Endothelial cell (in vitro differentiated cells): ENCODE measurements around the gene IP6K3. TPM values are rescaled to one million over a fixed set of nuclear protein-coding genes. Genes with fewer than 3 reads are reported as not detected.

Source experiments
- DNase-seq: peaks from one replicate; pipeline ENCODE4 v3.0.0; 2021; ENCODE audit warnings: low spot score
- H3K27ac Mint-ChIP-seq: one replicate; pipeline ENCODE4 v1.8.0; 2021; ENCODE audit warnings: mixed read lengths, inconsistent platforms; ENCODE audit not compliant: unreplicated experiment
- H3K27me3 Mint-ChIP-seq: one replicate; pipeline ENCODE4 v1.8.0; 2021; ENCODE audit warnings: mild to moderate bottlenecking, moderate library complexity, mixed read lengths, inconsistent platforms; ENCODE audit not compliant: unreplicated experiment
- H3K36me3 Mint-ChIP-seq: one replicate; pipeline ENCODE4 v1.8.0; 2021; ENCODE audit warnings: mild to moderate bottlenecking, low read depth, mixed read lengths, inconsistent platforms; ENCODE audit not compliant: unreplicated experiment
- H3K4me1 Mint-ChIP-seq: one replicate; pipeline ENCODE4 v1.8.0; 2021; ENCODE audit warnings: mild to moderate bottlenecking, mixed read lengths, inconsistent platforms; ENCODE audit not compliant: unreplicated experiment
- H3K4me3 Mint-ChIP-seq: one replicate; pipeline ENCODE4 v1.8.0; 2021; ENCODE audit warnings: mild to moderate bottlenecking, mixed read lengths, inconsistent platforms; ENCODE audit not compliant: unreplicated experiment
- H3K9me3 Mint-ChIP-seq: one replicate; pipeline ENCODE4 v1.8.0; 2021; ENCODE audit warnings: mixed read lengths, inconsistent platforms; ENCODE audit not compliant: unreplicated experiment
- CTCF ChIP-seq: fragments of 200-600 bp; sonication (generic); IDR thresholded peaks from one replicate; pipeline ENCODE4 v1.5.0; 2021; ENCODE audit warnings: antibody characterized with exemption; ENCODE audit not compliant: unreplicated experiment
- total RNA-seq: library from RNA; stranded (reverse); fragmentation: NEBNext Ultra II Directional; extraction: Animal tissue kit (Norgen Biotek cat#: 25700); gene quantifications from one replicate; pipeline ENCODE4 v1.2.1, GENCODE V29; 2021; ENCODE audit not compliant: unreplicated experiment

The IP6K3 gene
- total RNA-seq, 1 donor from 2014 or later: not detected

- H3K4me1 Mint-ChIP-seq: peaks cover 4% of the 10 kb centered on the region
- peaks cover 3% of the 10 kb centered on the region for H3K27me3 Mint-ChIP-seq
- no peaks in the 10 kb centered on the region for H3K36me3 Mint-ChIP-seq
- no peak overlapping the region for H3K27ac Mint-ChIP-seq
- no peaks in the 10 kb centered on the region for H3K9me3 Mint-ChIP-seq
- no peak for TF ChIP-seq CTCF
- no peak overlapping the region for H3K4me3 Mint-ChIP-seq
- no peak for DNase-seq
Observed at GRCh38 chr6:33737267-33738026, 9.3 kb downstream of the IP6K3 start.

GRCh38 chr6:33735216-33735615 is 11.5 kb downstream of the IP6K3 start:
- TF ChIP-seq CTCF: no peak
- H3K4me3 Mint-ChIP-seq: no peak overlapping the region
- H3K9me3 Mint-ChIP-seq: no peaks in the 10 kb centered on the region
- peaks cover 4% of the 10 kb centered on the region for H3K27me3 Mint-ChIP-seq
- H3K27ac Mint-ChIP-seq: no peak overlapping the region
- no peaks in the 10 kb centered on the region for H3K36me3 Mint-ChIP-seq
- DNase-seq: no peak
- peaks cover 4% of the 10 kb centered on the region for H3K4me1 Mint-ChIP-seq

- DNase-seq: no peak
- Mint-ChIP-seq H3K27ac (no peak overlapping the region), H3K36me3 (no peaks in the 10 kb centered on the region), H3K4me3 (no peak overlapping the region), H3K4me1 (peaks cover 4% of the 10 kb centered on the region), H3K9me3 (no peaks in the 10 kb centered on the region), H3K27me3 (peaks cover 5% of the 10 kb centered on the region)
- no peak for TF ChIP-seq CTCF
Observed at GRCh38 chr6:33733709-33734007, 13.0 kb downstream of the IP6K3 start.

GRCh38 chr6:33732817-33733708 is 13.6 kb downstream of the IP6K3 start:
- Mint-ChIP-seq H3K27ac (no peak overlapping the region), H3K9me3 (no peaks in the 10 kb centered on the region), H3K27me3 (peaks cover 5% of the 10 kb centered on the region), H3K4me1 (peaks cover 4% of the 10 kb centered on the region), H3K36me3 (no peaks in the 10 kb centered on the region), H3K4me3 (no peak overlapping the region)
- TF ChIP-seq CTCF: no peak
- DNase-seq: no peak

- H3K27me3 Mint-ChIP-seq: peaks cover 5% of the 10 kb centered on the region
- peaks cover 3% of the 10 kb centered on the region for H3K4me1 Mint-ChIP-seq
- no peak overlapping the region for H3K27ac Mint-ChIP-seq
- no peaks in the 10 kb centered on the region for H3K36me3 Mint-ChIP-seq
- TF ChIP-seq CTCF: no peak
- H3K4me3 Mint-ChIP-seq: no peak overlapping the region
- DNase-seq: no peak
- H3K9me3 Mint-ChIP-seq: no peaks in the 10 kb centered on the region
Observed at GRCh38 chr6:33732385-33732784, 14.3 kb downstream of the IP6K3 start.
